GM18858 (cell line): ENCODE measurements around the gene CADPS2.
"Not testable (repeated sequence)": the region's sequence is repeated elsewhere in the genome, so short reads cannot be mapped to it uniquely, and the experiment has no call there.

Experiments used
- ATAC-seq: cut with Tn5 transposase; IDR thresholded peaks from one replicate; pipeline ENCODE4 v1.9.1; 2021; ENCODE audit not compliant: unreplicated experiment

CADPS2 gene

GRCh38 chr7:122850528-122850927, 35.7 kb downstream of the CADPS2 start:
- no peak for ATAC-seq

- ATAC-seq = no peak
Measured at GRCh38 chr7:122849957-122850328, 36.3 kb downstream of the CADPS2 start.

- no peak for ATAC-seq
Measured at GRCh38 chr7:122849322-122849956, 36.8 kb downstream of the CADPS2 start.

- no peak for ATAC-seq
Measured at GRCh38 chr7:122847871-122848473, 38.3 kb downstream of the CADPS2 start.

GRCh38 chr7:122846591-122846990, 39.7 kb downstream of the CADPS2 start:
- ATAC-seq = no peak

- ATAC-seq = no peak
Measured at GRCh38 chr7:122845286-122845685, 41.0 kb downstream of the CADPS2 start.

GRCh38 chr7:122844191-122844988, 41.9 kb downstream of the CADPS2 start:
- ATAC-seq = no peak

GRCh38 chr7:122842971-122843370, 43.3 kb downstream of the CADPS2 start:
- ATAC-seq = no peak

GRCh38 chr7:122836286-122836685, 50.0 kb downstream of the CADPS2 start:
- not testable (repeated sequence) for ATAC-seq

- ATAC-seq = not testable (repeated sequence)
Measured at GRCh38 chr7:122834571-122834942, 51.7 kb downstream of the CADPS2 start.

- no peak for ATAC-seq
Measured at GRCh38 chr7:122833888-122834570, 52.2 kb downstream of the CADPS2 start.

GRCh38 chr7:122831436-122831835, 54.8 kb downstream of the CADPS2 start:
- no peak for ATAC-seq

GRCh38 chr7:122829962-122830361, 56.3 kb downstream of the CADPS2 start:
- no peak for ATAC-seq

- ATAC-seq = no peak
Measured at GRCh38 chr7:122827763-122828162, 58.5 kb downstream of the CADPS2 start.

GRCh38 chr7:122813845-122814244, 72.4 kb downstream of the CADPS2 start:
- ATAC-seq = no peak

- no peak for ATAC-seq
Measured at GRCh38 chr7:122803851-122804250, 82.4 kb downstream of the CADPS2 start.

- ATAC-seq = peak; percentile 45
Measured at GRCh38 chr7:122803323-122803722, 82.9 kb downstream of the CADPS2 start.

GRCh38 chr7:122802301-122802751, 83.9 kb downstream of the CADPS2 start:
- ATAC-seq = no peak

- ATAC-seq = no peak
Measured at GRCh38 chr7:122791959-122792545, 94.2 kb downstream of the CADPS2 start.

- no peak for ATAC-seq
Measured at GRCh38 chr7:122790591-122790990, 95.7 kb downstream of the CADPS2 start.

GRCh38 chr7:122790132-122790531, 96.1 kb downstream of the CADPS2 start:
- no peak for ATAC-seq
